Hippocampal formation (tissue), 2 donors: Measurements from ENCODE around the gene GSTT2B.
"Not testable (repeated sequence)": the region's sequence is repeated elsewhere in the genome, so short reads cannot be mapped to it uniquely, and the experiment has no call there.

ENCODE experiments used
- DNase-seq, 2 donors: peaks; one replicate each; lab custom pipeline; 2025; lab: John Stamatoyannopoulos, UW

GSTT2B gene

GRCh38 chr22:23961084-23961771 lies at the start of gene GSTT2B:
TSS of gene GSTT2B (minus strand) at chr22:23961195. CDS start at chr22:23961131, 64 bp downstream.
- not testable (repeated sequence) for DNase-seq

GRCh38 chr22:24010018-24010391 lies 49.0 kb upstream of the GSTT2B start:
- no peak for DNase-seq

GRCh38 chr22:24009227-24010017 lies 48.4 kb upstream of the GSTT2B start:
- no peak for DNase-seq

GRCh38 chr22:24008381-24009226 lies 47.6 kb upstream of the GSTT2B start:
- DNase-seq, result no peak

- DNase-seq, result no peak
These were observed 47.0 kb upstream of the GSTT2B start for GRCh38 chr22:24008022-24008283.

GRCh38 chr22:24007253-24008021 lies 46.4 kb upstream of the GSTT2B start:
- DNase-seq, result no peak

GRCh38 chr22:24006914-24007214 lies 45.9 kb upstream of the GSTT2B start:
- no peak for DNase-seq

GRCh38 chr22:24006207-24006913 lies 45.4 kb upstream of the GSTT2B start:
- DNase-seq, result no peak

GRCh38 chr22:24005201-24005600 lies 44.2 kb upstream of the GSTT2B start, which contains the start of gene GSTT4:
TSS of gene GSTT4 (minus strand) at chr22:24005453. CDS start at chr22:24005356, 97 bp downstream.
- peak in 1 of 2 donors; percentile 18 for DNase-seq

GRCh38 chr22:24003887-24004286 lies 42.9 kb upstream of the GSTT2B start:
- DNase-seq, result no peak

- no peak for DNase-seq
These were observed 41.9 kb upstream of the GSTT2B start for GRCh38 chr22:24002851-24003250.

- no peak for DNase-seq
These were observed 41.3 kb upstream of the GSTT2B start for GRCh38 chr22:24002272-24002671.

- DNase-seq, result no peak
These were observed 40.3 kb upstream of the GSTT2B start for GRCh38 chr22:24001314-24001713.

GRCh38 chr22:23999779-24000178 lies 38.8 kb upstream of the GSTT2B start:
- not testable (repeated sequence) for DNase-seq

GRCh38 chr22:23997092-23997491 lies 36.1 kb upstream of the GSTT2B start:
- no peak for DNase-seq

- DNase-seq, result not testable (repeated sequence)
These were observed 32.7 kb upstream of the GSTT2B start for GRCh38 chr22:23993581-23994177.

GRCh38 chr22:23993080-23993479 lies 32.1 kb upstream of the GSTT2B start:
- DNase-seq, result not testable (repeated sequence)

- DNase-seq, result not testable (repeated sequence)
These were observed 28.7 kb upstream of the GSTT2B start for GRCh38 chr22:23989583-23990244.

GRCh38 chr22:23986538-23987178 lies 25.7 kb upstream of the GSTT2B start:
- not testable (repeated sequence) for DNase-seq

GRCh38 chr22:23986089-23986488 lies 25.1 kb upstream of the GSTT2B start:
- DNase-seq, result not testable (repeated sequence)
